Stomach (tissue), 4 donors: ENCODE measurements around the gene TOMT.

Source experiments
- POLR2A ChIP-seq, 4 donors: fragments of 450-650 bp; IDR thresholded peaks; one replicate each; pipeline ENCODE4 v1.6.1; 2016; ENCODE audit warnings: antibody characterized with exemption in 4 of 4, control low read depth in 2 of 4, mild to moderate bottlenecking in 1 of 4, moderate library complexity in 1 of 4
- POLR2AphosphoS5 ChIP-seq, 3 donors: sonication (generic); formaldehyde crosslinking; IDR thresholded peaks; one replicate each; pipeline ENCODE4 v1.6.1; 2016; ENCODE audit warnings: antibody characterized with exemption in 3 of 3
- TF ChIP-seq, protein P1 (sequence below), 7 experiments: fragments of 450-650 bp in 4 of 7; fragments of 200-600 bp in 3 of 7; sonication (generic) in 3 of 7; IDR thresholded peaks; one replicate each; pipeline ENCODE4 v1.5.1; 2016 to 2019; ENCODE audit warnings: antibody characterized with exemption in 7 of 7, control low read depth in 2 of 7, mild to moderate bottlenecking in 1 of 7

DNA sequence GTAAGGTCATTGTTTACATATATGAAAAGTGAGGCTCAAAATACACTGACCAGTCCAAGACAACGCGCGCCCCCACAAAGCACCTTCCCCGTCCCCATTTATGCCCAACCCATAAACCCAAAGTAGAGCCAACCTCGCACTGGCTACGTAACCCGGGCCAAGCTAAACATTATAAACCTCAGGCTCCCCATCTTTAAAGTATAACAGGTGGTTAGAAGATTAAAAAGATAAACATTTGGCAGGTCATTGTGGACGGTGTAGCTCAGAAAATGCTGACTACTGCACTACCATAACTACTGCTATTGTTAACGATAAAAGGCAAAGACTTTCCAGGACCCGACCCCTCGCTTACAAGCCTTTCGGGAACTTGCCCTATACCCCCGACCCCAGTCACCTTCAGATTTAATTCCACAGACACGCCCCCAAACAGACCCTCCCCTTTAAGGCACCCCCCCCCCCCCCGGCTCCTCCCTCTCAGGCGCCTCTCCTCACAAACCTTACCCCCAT, 25.9 kb upstream of the TOMT start:
- TF ChIP-seq, protein P1, sequence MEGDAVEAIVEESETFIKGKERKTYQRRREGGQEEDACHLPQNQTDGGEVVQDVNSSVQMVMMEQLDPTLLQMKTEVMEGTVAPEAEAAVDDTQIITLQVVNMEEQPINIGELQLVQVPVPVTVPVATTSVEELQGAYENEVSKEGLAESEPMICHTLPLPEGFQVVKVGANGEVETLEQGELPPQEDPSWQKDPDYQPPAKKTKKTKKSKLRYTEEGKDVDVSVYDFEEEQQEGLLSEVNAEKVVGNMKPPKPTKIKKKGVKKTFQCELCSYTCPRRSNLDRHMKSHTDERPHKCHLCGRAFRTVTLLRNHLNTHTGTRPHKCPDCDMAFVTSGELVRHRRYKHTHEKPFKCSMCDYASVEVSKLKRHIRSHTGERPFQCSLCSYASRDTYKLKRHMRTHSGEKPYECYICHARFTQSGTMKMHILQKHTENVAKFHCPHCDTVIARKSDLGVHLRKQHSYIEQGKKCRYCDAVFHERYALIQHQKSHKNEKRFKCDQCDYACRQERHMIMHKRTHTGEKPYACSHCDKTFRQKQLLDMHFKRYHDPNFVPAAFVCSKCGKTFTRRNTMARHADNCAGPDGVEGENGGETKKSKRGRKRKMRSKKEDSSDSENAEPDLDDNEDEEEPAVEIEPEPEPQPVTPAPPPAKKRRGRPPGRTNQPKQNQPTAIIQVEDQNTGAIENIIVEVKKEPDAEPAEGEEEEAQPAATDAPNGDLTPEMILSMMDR (IDR thresholded peaks at IDR 0.05) = no peak
- no peak for TF ChIP-seq POLR2A (IDR thresholded peaks at IDR 0.05)
- no peak for TF ChIP-seq POLR2AphosphoS5 (IDR thresholded peaks at IDR 0.05)
